GM12873 (cell line): ENCODE results near the gene IL9R.
A peak's percentile ranks its signal among the peaks of the same experiment; 100 is the strongest.

Experiments
- CTCF ChIP-seq: IDR thresholded peaks from 2 replicates; pipeline ENCODE4 v1.5.1; 2012; ENCODE audit warnings: low read depth, mild to moderate bottlenecking, moderate library complexity, low read length, control low read depth; ENCODE audit not compliant: insufficient read depth; ENCODE audit errors: missing control alignments

IL9R gene

GRCh38 chrX:155957843-155958242 lies 39.7 kb upstream of the IL9R start:
- no peak for TF ChIP-seq CTCF

- TF ChIP-seq CTCF = no peak
Measured at GRCh38 chrX:155959018-155959587, 38.4 kb upstream of the IL9R start.

- TF ChIP-seq CTCF = no peak
Measured at GRCh38 chrX:155962906-155963305, 34.6 kb upstream of the IL9R start.

- peak; percentile 68 for TF ChIP-seq CTCF
Measured at GRCh38 chrX:155966876-155967275, 30.6 kb upstream of the IL9R start.

- TF ChIP-seq CTCF = no peak
Measured at GRCh38 chrX:155967653-155968325, 29.7 kb upstream of the IL9R start.

- no peak for TF ChIP-seq CTCF
Measured at GRCh38 chrX:155968326-155968661, 29.2 kb upstream of the IL9R start.

GRCh38 chrX:155968791-155969190 lies 28.7 kb upstream of the IL9R start:
- TF ChIP-seq CTCF = no peak
